Central memory CD8-positive, alpha-beta T cell (primary cell): ENCODE results near the gene CMIP.
"Not testable (repeated sequence)": the region's sequence is repeated elsewhere in the genome, so short reads cannot be mapped to it uniquely, and the experiment has no call there.

Experiments used
- ATAC-seq: fragments of 150-1000 bp; cut with Tn5 transposase; replicated peaks from 2 replicates; pipeline ENCODE4 v1.10.0; 2022; ENCODE audit warnings: mild to moderate bottlenecking, moderate FRiP score, moderate number of reproducible peaks; ENCODE audit not compliant: poor library complexity, severe bottlenecking; ENCODE audit errors: extremely low read depth
- DNase-seq, 2 donors: peaks; one replicate each; pipeline ENCODE4 v3.0.0; 2021; ENCODE audit warnings: low spot score in 2 of 2
- H3K27ac Mint-ChIP-seq: one replicate; pipeline ENCODE4 v1.8.0; 2022; ENCODE audit warnings: low read depth, mild to moderate bottlenecking, moderate library complexity, mixed read lengths
- H3K27me3 Mint-ChIP-seq: one replicate; pipeline ENCODE4 v1.8.0; 2022; ENCODE audit warnings: mixed read lengths
- H3K36me3 Mint-ChIP-seq: one replicate; pipeline ENCODE4 v1.8.0; 2022; ENCODE audit warnings: mild to moderate bottlenecking, moderate library complexity, mixed read lengths; ENCODE audit not compliant: insufficient read depth
- H3K4me1 Mint-ChIP-seq: one replicate; pipeline ENCODE4 v1.8.0; 2022; ENCODE audit warnings: mixed read lengths
- H3K4me3 Mint-ChIP-seq: one replicate; pipeline ENCODE4 v1.8.0; 2022; ENCODE audit warnings: mild to moderate bottlenecking, moderate library complexity, mixed read lengths
- H3K9me3 Mint-ChIP-seq: one replicate; pipeline ENCODE4 v1.8.0; 2022; ENCODE audit warnings: mixed read lengths

The CMIP gene

DNA sequence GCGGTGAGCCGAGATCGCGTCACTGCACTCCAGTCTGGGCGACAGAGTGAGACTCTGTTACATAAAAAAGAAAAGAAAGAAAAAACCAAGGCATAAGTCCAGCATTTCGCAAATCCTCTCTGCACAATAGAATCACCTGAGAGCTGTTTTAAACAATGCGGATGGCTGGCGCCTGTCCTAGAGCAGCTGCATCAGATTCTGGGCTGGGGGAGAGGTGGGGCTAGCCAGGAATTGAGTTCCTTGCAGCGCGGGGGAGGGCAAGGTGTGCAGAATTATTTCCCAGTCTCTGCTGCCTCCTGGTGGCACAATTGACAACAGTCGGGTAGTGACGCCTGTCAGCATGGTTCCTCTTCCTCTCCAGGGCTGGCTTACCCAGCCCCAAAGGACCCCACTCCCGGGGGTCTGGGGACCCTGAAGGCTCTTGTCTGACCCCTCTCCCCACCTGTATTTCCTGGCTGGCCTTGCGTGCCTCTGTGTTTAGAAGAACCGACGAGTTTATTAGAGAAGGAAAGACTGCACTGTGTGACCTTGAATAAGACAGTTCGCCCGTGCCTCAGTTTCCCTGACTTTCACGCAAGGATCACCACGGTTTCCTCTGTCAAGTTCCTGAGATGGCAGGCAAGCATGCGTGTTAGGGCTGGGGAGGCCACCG lies 293.4 kb downstream of the CMIP start:
- no peak overlapping the region for H3K27ac Mint-ChIP-seq
- ATAC-seq (peak; percentile 94), DNase-seq (peak; percentile 77 to 86)
- no peaks in the 10 kb centered on the region for H3K9me3 Mint-ChIP-seq
- H3K36me3 Mint-ChIP-seq, result no peaks in the 10 kb centered on the region
- H3K27me3 Mint-ChIP-seq, result no peaks in the 10 kb centered on the region
- H3K4me3 Mint-ChIP-seq, result peak overlapping the region; percentile 16
- H3K4me1 Mint-ChIP-seq, result peaks cover 8% of the 10 kb centered on the region

DNA sequence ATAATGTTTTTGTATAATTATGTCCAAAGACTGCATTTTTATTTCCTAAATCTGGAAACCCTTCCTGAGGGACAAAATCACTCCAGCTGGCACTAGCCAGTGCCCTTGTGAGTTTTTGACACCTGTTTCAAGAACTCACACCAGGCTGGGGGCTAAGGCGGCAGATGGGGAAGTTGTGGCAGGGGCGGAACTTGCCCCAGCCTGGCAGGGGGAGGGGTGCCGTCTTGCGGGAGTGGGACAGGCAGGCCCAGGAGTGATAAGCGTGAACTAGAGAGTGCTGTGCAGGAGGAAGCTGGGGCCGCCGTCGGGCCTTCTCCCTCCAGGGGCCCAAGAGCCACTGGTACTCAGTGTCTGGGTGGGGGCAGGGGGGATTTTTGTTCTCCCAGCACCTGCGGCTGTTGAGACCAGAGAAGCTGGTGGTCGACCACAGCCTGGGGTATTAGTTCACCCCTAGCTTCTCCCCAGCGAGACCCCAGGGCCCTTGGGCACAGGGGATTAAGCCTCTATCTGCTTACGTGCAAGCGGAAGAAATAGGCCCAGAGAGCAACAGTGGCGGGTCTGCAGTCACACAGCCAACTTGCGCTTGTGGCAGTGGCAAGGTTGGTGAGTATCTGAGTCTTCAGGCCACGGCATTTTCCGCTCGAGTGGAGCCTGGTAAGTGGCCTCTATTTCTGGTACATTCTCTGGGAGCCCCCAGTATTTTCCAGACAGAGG lies 294.3 kb downstream of the CMIP start:
- ATAC-seq, result peak; percentile 24
- H3K27ac Mint-ChIP-seq, result no peak overlapping the region
- no peak for DNase-seq

DNA sequence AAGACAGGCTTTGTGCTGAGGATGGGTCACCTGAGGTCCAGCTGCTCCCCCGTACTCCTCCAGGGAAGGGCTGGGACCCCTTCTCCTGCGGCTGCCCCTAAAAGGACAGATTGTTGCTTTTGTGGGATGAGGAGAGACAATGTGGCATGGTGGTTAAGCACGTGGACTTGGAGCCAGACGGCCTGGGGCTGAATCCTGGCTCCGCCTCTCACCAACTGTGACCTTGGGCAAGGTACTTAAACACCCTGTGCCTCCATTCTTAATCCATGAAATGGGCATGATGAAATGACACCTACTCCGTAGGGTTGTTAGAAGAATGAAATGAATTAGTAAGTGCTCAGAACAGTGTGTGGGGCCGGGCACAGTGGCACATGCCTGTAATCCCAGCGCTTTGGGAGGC lies 294.9 kb downstream of the CMIP start:
- H3K36me3 Mint-ChIP-seq, result no peaks in the 10 kb centered on the region
- H3K27ac Mint-ChIP-seq, result no peak overlapping the region
- no peak overlapping the region for H3K4me3 Mint-ChIP-seq
- H3K4me1 Mint-ChIP-seq, result peaks cover 8% of the 10 kb centered on the region
- H3K9me3 Mint-ChIP-seq, result no peaks in the 10 kb centered on the region
- H3K27me3 Mint-ChIP-seq, result no peaks in the 10 kb centered on the region
- ATAC-seq (no peak), DNase-seq (no peak)

More for the DNA sequence above, 294.3 kb downstream of the CMIP start:
- Mint-ChIP-seq H3K36me3 (no peaks in the 10 kb centered on the region), H3K9me3 (no peaks in the 10 kb centered on the region), H3K4me1 (peaks cover 8% of the 10 kb centered on the region), H3K4me3 (no peak overlapping the region), H3K27me3 (no peaks in the 10 kb centered on the region)

DNA sequence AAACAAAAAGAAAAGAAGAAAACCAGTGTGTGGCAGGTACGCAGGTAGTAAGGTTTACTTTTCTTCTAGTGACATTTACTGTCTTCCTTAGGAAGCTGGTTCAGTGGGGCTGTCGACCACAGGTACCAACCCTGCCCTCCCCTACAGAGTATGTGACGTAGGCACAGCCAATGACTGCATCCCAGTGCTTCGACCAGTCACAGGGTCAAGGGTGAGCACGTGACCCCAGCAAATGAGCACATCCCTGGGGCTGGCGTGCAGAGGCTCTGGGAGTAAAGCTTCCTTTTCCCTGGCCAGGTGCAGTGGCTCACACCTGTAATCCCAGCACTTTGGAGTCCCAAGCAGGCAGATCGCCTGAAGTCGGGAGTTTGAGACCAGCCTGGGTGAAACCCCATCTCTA lies 295.6 kb downstream of the CMIP start:
- no peaks in the 10 kb centered on the region for H3K36me3 Mint-ChIP-seq
- no peaks in the 10 kb centered on the region for H3K27me3 Mint-ChIP-seq
- H3K4me1 Mint-ChIP-seq, result peaks cover 8% of the 10 kb centered on the region
- no peaks in the 10 kb centered on the region for H3K9me3 Mint-ChIP-seq
- DNase-seq, result no peak
- ATAC-seq, result no peak
- H3K27ac Mint-ChIP-seq, result no peak overlapping the region
- no peak overlapping the region for H3K4me3 Mint-ChIP-seq

DNA sequence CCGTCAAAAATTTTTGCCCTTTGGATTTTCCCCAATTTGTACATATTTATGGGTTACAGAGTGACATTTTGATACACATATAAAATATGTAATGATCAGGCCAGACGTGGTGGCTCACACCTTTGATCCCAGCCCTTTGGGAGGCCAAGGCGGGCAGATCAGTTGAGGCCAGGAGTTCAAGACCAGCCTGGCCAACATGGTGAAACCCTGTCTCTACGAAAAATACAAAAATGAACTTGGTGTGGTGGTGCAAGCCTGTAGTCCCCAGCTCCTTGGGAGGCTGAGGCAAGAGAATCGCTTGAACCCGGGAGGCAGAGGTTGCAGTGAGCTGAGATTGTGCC lies 296.8 kb downstream of the CMIP start:
- H3K4me1 Mint-ChIP-seq, result peaks cover 17% of the 10 kb centered on the region
- H3K4me3 Mint-ChIP-seq, H3K36me3 Mint-ChIP-seq: not testable (repeated sequence)

DNA sequence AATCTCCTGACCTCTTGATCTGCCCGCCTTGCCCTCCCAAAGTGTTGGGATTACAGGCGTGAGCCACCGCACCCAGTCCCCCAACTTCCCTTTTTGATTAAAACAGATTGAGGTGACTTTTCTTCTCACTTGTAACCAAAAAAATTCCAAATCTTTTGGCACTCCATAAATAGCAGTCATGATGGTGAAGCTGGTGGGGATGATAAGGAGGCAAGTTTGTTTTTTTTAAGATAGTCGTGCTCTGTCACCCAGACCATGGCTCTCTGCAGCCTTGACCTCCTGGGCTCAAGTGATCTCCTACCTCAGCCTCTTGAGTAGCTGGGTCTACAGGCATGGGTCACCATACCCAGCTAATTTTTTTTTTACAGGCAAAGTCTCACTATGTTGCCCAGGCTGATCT lies 299.8 kb downstream of the CMIP start:
- peaks cover 10% of the 10 kb centered on the region for H3K4me1 Mint-ChIP-seq
- no peak for ATAC-seq

More for the DNA sequence above, 296.8 kb downstream of the CMIP start:
- DNase-seq, H3K27ac Mint-ChIP-seq, ATAC-seq, H3K27me3 Mint-ChIP-seq, H3K9me3 Mint-ChIP-seq: not testable (repeated sequence)

DNA sequence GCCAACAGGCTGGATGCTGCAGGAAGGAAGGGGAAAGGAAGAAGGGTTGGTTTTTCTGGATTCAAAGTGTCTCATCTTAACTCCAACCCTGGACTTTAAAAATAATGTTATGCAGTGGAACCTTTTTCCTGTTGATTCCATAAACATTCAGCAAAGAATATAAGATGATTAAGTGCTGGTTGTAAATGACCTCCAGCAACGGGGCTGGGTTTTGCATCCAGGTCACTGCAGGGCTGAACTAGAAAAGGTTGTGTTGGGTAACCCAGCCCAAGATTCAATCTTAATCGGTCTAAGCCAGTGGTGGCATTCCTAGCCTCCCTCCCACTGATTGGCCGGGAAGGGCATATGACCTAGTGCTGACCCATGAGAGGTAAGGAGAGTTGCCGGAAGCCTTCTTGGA lies 300.3 kb downstream of the CMIP start:
- H3K4me3 Mint-ChIP-seq, result no peak overlapping the region
- H3K27me3 Mint-ChIP-seq, result no peaks in the 10 kb centered on the region
- no peaks in the 10 kb centered on the region for H3K36me3 Mint-ChIP-seq
- H3K4me1 Mint-ChIP-seq, result peaks cover 10% of the 10 kb centered on the region
- no peak for DNase-seq
- ATAC-seq, result no peak
- H3K9me3 Mint-ChIP-seq, result no peaks in the 10 kb centered on the region
- no peak overlapping the region for H3K27ac Mint-ChIP-seq

More for the DNA sequence above, 299.8 kb downstream of the CMIP start:
- peak overlapping the region; percentile 11 for H3K4me3 Mint-ChIP-seq
- no peaks in the 10 kb centered on the region for H3K36me3 Mint-ChIP-seq
- no peaks in the 10 kb centered on the region for H3K9me3 Mint-ChIP-seq
- DNase-seq, result no peak
- no peaks in the 10 kb centered on the region for H3K27me3 Mint-ChIP-seq
- H3K27ac Mint-ChIP-seq, result no peak overlapping the region

DNA sequence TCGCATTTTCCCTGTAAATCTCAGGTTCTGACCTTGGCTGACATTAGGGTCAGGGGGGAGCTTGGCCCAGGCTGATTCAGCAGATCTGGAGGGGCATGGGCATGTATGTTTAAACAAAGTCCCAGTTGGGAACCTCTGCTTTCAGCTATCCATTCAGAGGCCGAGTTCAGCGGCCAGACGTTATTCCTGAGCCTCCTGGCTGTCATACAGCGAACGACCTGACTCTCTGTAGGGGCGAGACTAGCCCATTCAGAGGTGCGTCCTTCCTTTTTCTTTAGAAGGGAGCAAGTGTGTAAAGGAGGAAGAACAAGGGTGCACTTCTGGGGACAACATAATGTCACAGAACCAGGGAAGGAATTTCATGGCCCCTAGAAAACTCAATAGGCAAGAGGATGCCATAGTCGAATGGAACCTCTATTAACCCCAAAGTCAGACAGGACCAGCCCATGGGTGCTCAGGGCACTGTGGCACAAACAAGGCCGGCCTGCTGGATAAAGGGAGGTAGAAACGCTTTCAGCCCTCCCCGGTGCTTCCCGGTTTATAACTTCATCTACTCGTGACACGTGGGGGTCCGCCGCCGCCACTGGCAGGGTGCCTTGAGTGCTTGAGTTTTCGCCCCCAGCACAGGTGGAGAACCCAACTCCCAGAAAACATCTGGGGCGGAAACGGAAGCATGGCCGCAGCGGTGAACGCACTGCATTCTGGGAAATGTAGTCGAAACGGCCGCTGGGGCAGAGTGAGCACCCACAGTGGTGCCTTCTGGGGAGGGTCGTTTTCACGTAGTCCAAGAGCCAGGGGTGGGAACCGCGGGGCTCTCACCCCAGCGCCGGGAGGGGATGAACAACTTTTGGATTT lies 301.3 kb downstream of the CMIP start:
- DNase-seq (peak; percentile 53 to 55), ATAC-seq (peak; percentile 73)
- H3K9me3 Mint-ChIP-seq, result no peaks in the 10 kb centered on the region
- H3K27ac Mint-ChIP-seq, result peak overlapping the region; percentile 78
- peak overlapping the region; percentile 74 for H3K4me3 Mint-ChIP-seq
- no peaks in the 10 kb centered on the region for H3K36me3 Mint-ChIP-seq
- peaks cover 10% of the 10 kb centered on the region for H3K4me1 Mint-ChIP-seq
- H3K27me3 Mint-ChIP-seq, result no peaks in the 10 kb centered on the region

DNA sequence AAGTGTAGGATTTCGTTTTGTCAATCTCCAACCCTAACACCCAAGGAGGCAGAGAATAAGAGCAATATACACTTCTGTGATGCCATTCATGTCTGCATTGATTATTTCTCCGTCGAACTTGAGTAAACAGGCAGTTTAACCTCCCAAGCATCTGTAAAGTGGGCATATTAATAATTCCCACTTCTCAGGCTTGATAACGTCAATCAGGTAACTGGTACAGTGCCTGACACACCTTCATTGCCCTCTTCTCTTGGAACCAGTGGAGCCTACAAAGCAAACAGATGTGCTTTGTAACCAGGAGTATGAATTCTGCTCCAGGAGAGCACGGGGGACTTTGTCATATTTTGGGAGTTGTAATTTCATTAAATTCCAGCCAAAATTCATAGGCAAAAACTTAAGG lies 302.0 kb downstream of the CMIP start:
- no peak for ATAC-seq
- no peaks in the 10 kb centered on the region for H3K9me3 Mint-ChIP-seq
- H3K4me3 Mint-ChIP-seq, result peak overlapping the region; percentile 74
- no peaks in the 10 kb centered on the region for H3K27me3 Mint-ChIP-seq
- H3K36me3 Mint-ChIP-seq, result no peaks in the 10 kb centered on the region
- H3K27ac Mint-ChIP-seq, result peak overlapping the region; percentile 78
- H3K4me1 Mint-ChIP-seq, result peaks cover 10% of the 10 kb centered on the region
- DNase-seq, result no peak

DNA sequence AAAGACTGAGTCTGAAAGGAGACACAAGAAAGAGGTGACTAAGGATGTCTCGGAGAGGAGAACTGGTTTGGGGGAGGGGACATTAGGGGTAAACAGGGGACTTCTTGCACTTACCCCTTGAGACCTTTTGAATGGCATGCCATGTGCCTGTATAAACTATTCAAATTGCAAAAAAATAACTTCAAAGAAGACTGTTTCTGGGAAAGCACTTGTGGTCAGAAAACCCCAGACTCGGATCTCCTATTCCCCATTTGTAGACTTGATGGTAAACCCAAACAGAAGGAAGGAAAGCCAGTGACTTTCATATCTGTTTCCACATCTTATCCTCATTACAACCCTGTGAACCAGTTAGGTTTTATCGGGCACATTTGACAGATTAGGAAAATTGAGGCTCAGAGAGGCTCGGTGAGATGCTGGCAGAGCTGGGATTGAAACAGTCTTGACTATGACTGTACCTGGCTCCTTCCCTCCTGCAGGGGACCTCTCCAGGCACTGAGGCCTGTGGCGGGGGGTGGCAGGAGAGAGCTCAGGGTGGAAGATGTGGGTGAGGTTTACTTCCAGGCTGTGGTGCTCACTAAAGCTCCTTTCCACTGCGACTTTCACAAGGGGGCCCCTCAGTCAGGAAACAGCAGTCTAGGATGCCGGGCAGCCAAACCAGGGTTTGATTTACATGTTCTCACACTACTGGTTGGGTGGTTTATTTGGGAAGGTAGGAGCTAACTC lies 304.0 kb downstream of the CMIP start:
- no peaks in the 10 kb centered on the region for H3K9me3 Mint-ChIP-seq
- DNase-seq, result no peak
- peaks cover 10% of the 10 kb centered on the region for H3K4me1 Mint-ChIP-seq
- no peak overlapping the region for H3K27ac Mint-ChIP-seq
- ATAC-seq, result no peak
- H3K4me3 Mint-ChIP-seq, result no peak overlapping the region
- no peaks in the 10 kb centered on the region for H3K36me3 Mint-ChIP-seq
- H3K27me3 Mint-ChIP-seq, result no peaks in the 10 kb centered on the region

DNA sequence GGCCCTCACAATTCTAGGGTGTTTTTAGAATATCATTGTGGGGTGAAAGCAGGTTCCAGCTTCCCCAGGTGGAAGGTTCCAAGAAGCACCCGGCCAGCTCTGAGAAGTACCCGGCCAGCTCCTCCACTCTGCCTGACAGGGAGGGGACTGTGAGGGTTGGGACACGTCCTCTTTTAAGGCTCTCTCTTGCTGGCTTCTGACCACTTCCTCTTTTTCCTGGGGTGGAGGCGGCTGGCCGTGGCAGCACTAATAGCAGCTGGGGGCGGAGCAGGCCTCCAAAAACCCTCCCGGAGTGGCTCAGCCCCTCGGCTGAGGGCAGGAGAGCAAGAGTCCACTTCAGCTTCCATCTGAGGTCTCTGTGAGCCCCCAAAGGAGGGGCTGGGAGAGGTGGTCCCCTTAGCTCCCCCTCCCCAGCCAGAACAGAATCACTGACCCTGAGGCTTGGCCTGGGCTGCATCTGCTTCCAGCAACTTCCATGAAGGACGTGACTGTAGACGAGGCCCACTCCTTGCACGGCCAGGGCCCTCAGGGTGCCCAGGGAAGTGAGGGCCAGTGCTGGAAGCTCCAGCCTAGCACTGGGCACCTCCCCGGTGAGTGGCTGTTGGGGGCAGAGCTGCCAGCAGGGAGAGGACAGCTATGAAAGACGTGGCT lies 307.7 kb downstream of the CMIP start:
- H3K27ac Mint-ChIP-seq, result no peak overlapping the region
- no peaks in the 10 kb centered on the region for H3K27me3 Mint-ChIP-seq
- H3K36me3 Mint-ChIP-seq, result no peaks in the 10 kb centered on the region
- no peaks in the 10 kb centered on the region for H3K4me1 Mint-ChIP-seq
- H3K4me3 Mint-ChIP-seq, result no peak overlapping the region
- no peak for DNase-seq
- ATAC-seq, result no peak
- H3K9me3 Mint-ChIP-seq, result no peaks in the 10 kb centered on the region

DNA sequence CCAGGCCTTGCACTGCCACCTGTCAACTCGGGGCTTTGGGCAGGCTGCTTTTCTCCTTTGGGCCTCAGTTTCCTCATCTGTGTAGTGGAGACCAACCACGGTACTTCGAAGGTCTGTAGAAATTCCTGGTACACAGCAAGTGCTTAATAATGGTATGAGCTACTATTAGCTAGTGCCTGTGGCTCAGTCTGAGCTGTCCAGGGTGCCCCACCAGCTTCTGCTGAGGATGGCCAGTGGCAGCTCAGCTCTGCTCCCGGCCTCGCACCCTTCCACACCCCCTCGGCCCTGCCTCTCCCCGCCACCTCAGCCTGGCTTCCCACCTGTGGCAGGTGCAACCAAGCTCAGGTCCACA lies 308.2 kb downstream of the CMIP start:
- no peak overlapping the region for H3K4me3 Mint-ChIP-seq
- peak overlapping the region; percentile 44 for H3K27ac Mint-ChIP-seq
- H3K27me3 Mint-ChIP-seq, result no peaks in the 10 kb centered on the region
- H3K9me3 Mint-ChIP-seq, result no peaks in the 10 kb centered on the region
- no peaks in the 10 kb centered on the region for H3K36me3 Mint-ChIP-seq
- DNase-seq, result no peak
- no peak for ATAC-seq
- no peaks in the 10 kb centered on the region for H3K4me1 Mint-ChIP-seq
